Motor neuron (in vitro differentiated cells): ENCODE data around the gene MAPK9. TPM values are rescaled to one million over a fixed set of nuclear protein-coding genes. Genes with fewer than 3 reads are reported as not detected.

Source experiments
- ATAC-seq, 8 experiments: fragments of 200-7000 bp; cut with Tn5 transposase; replicated peaks in 6 of 8; 2 replicates each; pipeline ENCODE4 v1.8.0; 2021; ENCODE audit warnings: mild to moderate bottlenecking in 8 of 8, moderate library complexity in 8 of 8
- H3K27ac ChIP-seq, 2 donors: fragments of 250-450 bp; sonication (Bioruptor Pico); 2 replicates each; pipeline ENCODE4 v1.9.0; 2021; ENCODE audit warnings: antibody characterized with exemption in 2 of 2, mild to moderate bottlenecking in 2 of 2, moderate library complexity in 1 of 2
- H3K4me1 ChIP-seq, 2 donors: fragments of 250-450 bp; sonication (Bioruptor Pico); replicated peaks in 1 of 2; 2 replicates each; pipeline ENCODE4 v1.6.1; 2021; ENCODE audit warnings: antibody characterized with exemption in 2 of 2, mild to moderate bottlenecking in 2 of 2, moderate library complexity in 1 of 2
- H3K4me3 ChIP-seq, 5 donors: fragments of 250-450 bp; sonication (Bioruptor Pico); 2 replicates each; pipeline ENCODE4 v1.9.0; 2021; ENCODE audit warnings: antibody characterized with exemption in 5 of 5, mild to moderate bottlenecking in 5 of 5, moderate library complexity in 4 of 5
- WGBS, 10 experiments: fragments of 450-650 bp; shearing (Covaris generic); methylation state at CpG; one replicate each; pipeline ENCODE4 v1.0.0; 2022; 5-methylcytosine and 5-hydroxymethylcytosine counted together
- in situ Hi-C, 9 experiments: fragments of 400-800 bp; cut with MboI; loops; one replicate each; pipeline ENCODE4 v1.15.0; 2021; ENCODE audit warnings: low sequenced_read_pairs in 9 of 9, low pct_unique_long_range_greater_than_20kb in 2 of 9; ENCODE audit not compliant: unreplicated experiment in 9 of 9
- total RNA-seq, 8 experiments: library from RNA; unstranded; fragments of 300-600 nt; gene quantifications; 2 replicates each; pipeline versions ENCODE4 v1.2.3 to v1.2.4, GENCODE V29; 2022

MAPK9 gene
- total RNA-seq, 8 experiments from 2014 or later = 11.3 to 31.3 (median 23.6) TPM

DNA sequence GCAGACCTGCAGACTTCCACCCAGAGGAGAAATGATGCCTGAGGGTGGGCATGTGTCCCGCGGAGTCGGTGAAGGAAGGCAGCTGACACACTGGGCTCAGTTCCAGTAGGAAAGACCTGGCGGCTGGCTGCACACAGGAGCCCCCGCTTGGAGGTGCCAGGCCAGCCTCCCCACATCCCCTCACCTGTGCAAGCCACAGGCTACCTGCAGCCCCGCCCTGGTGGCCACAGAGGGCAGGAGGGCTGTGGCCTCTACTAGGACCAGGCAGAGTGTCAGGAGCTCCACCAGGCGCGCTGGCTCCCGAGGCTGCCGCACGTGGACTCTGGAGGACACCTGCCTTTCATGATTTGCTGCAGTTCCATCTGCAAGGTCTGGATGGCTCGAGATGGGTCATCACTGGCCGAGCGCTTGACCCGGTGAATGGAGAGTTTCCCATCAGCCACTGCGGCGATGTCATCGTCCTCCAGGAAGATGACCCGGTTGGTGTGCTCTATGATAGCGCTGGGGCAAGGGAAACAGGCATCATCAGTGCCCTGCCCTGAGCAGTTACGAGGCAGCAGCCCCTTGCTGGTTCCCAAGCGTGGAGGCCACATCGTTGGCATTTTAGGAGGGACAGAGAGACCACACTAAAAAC lies 26.7 kb upstream of the MAPK9 start:
- 80 to 100% (median 98%) methylated on average over 1 to 8 of the region's 23 CpGs; no CpG with 5 or more reads in 4 of the 10 experiments for WGBS, 10 experiments
- Histone ChIP-seq H3K4me3 (no peak overlapping the region), H3K4me1 (peaks cover 10 to 12% of the 10 kb centered on the region in 2 donors), H3K27ac (no peak overlapping the region)
- in situ Hi-C loops = loop anchor here in 1 of 9 experiments (25.0 kb wide), 1 partner anchor 144 kb away; no protein-coding TSS in a partner anchor
- no peak for ATAC-seq

DNA sequence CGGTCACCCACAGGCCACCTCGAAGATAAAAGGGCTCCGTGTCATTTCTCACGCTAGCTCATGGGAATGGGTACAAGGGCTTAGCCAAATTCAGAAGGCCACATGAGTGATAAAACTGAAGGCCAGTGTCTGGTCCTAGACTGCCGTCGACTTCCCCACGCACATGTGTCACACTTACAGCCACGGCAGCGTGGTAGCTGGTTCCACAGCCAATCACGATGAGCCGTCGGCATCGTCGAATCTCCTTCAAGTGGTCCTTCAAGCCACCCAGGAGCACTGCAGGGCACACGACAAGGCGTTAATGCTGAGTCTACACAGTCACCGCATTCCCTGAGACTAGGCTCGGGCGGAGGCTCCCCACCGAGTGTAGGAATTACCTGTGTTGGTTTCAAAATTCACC lies 24.7 kb upstream of the MAPK9 start:
- 73 to 100% (median 89%) methylated on average over 1 to 14 of the region's 20 CpGs; no CpG with 5 or more reads in 2 of the 10 experiments for whole genome bisulfite sequencing, 10 experiments
- H3K4me3 ChIP-seq = no peak overlapping the region
- in situ Hi-C loops = loop anchor here in 1 of 9 experiments (25.0 kb wide), 1 partner anchor 146 kb away; no protein-coding TSS in a partner anchor
- H3K27ac ChIP-seq = no peak overlapping the region
- peaks cover 0 to 6% of the 10 kb centered on the region in 2 donors for H3K4me1 ChIP-seq
- no peak for ATAC-seq

DNA sequence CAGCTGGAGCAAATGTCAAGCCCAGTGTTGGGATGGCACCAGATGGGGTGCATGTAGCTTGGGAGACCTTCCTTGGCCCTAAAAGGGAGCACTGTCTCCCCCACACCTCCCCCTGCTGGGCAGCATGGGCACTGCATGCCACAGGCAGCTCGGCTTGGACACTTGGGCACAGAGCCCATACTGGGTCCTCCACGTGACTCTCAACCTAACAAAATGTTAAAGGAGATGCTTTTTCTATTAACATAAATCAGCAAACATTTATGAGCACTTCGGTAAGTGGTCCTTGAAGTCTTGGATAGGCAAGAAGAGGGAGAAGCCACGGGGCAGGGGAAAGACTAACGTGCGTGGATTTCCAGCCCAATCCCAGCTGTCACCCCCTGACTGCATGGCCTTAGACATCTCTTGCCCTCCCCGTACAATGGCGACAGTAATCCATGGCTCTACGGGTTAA lies 23.9 kb upstream of the MAPK9 start:
- Histone ChIP-seq H3K4me1 (peaks cover 0 to 6% of the 10 kb centered on the region in 2 donors), H3K27ac (no peak overlapping the region), H3K4me3 (no peak overlapping the region)
- peak in 3 of 8 experiments; percentile 65 to 97 (median 82) for ATAC-seq
- WGBS, 10 experiments = 74 to 100% (median 97%) methylated on average over 2 to 8 of the region's 9 CpGs; no CpG with 5 or more reads in 2 of the 10 experiments
- in situ Hi-C loops = loop anchor here in 1 of 9 experiments (25.0 kb wide), 1 partner anchor 147 kb away; no protein-coding TSS in a partner anchor

DNA sequence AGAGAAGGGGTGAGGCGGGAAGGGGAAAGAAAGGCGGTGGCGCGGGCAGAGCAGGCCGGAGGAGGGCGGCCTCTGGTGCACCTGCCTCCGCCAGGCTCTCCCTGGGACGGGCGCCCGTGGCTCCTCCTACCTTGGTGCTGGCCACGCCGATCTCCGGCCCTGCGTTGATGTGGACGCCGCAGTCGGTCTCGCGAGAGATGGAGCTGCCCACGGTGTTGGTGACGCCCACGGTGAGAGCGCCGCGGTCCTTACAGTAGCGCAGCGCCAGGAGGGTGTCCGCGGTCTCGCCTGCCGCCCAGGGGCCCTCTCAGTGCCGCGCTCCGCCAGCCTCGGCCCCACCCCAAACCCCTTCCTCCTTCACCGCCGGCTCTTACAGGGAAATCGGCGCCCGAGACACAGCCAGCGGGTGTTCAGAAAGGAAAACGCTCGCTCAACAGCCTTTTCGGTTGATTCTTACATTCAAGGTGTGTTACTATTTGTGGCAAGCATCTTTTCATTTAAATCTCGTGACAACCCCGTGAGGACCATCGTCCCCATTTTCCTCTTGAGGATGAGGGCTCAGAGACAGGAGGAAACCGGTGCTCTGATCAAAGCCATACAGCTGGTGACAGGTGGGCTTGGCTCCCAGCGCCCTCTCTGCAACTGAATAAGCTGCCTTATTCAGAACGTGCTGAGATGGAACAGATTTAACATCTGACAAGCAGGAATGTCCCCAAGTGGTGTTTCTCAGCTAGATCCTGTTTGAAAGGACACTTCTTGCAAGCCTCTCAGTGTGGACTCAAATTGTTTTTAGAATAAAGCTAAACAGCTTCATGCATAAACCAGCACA lies 22.0 kb upstream of the MAPK9 start:
- WGBS, 10 experiments = 10 to 100% (median 81%) methylated on average over 1 to 20 of the region's 50 CpGs; no CpG with 5 or more reads in 2 of the 10 experiments
- in situ Hi-C loops = loop anchor here in 1 of 9 experiments (25.0 kb wide), 1 partner anchor 148 kb away; no protein-coding TSS in a partner anchor
- peaks cover 0 to 6% of the 10 kb centered on the region in 2 donors for H3K4me1 ChIP-seq
- peak in 2 of 8 experiments; percentile 61 to 99 for ATAC-seq
- peak overlapping the region in 1 of 2 donors; percentile 86 for H3K27ac ChIP-seq
- H3K4me3 ChIP-seq = peak overlapping the region in 2 of 5 donors; percentile 33 to 36

DNA sequence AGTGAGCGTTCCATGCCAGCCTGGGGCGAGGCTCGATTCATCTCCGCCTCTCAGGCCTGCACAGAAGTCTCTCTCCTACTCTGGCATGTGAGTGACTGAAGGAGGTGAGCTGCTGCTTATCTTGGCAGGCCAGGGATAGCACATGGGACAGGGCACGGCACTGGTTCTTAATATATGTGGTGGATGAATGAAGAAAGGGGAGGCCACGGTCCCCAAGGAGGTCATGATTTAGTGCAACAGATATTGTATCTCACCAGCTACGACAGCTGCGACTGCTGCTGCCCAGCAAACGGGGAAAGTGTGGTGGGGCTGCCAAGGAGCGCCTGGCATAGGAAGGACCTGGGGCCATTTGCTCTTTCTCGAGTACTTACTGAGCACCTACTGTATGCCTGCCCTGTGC lies 19.3 kb upstream of the MAPK9 start:
- Histone ChIP-seq H3K27ac (no peak overlapping the region), H3K4me1 (peaks cover 0 to 6% of the 10 kb centered on the region in 2 donors), H3K4me3 (no peak overlapping the region)
- in situ Hi-C loops = loop anchor here in 1 of 9 experiments (25.0 kb wide), 1 partner anchor 151 kb away; no protein-coding TSS in a partner anchor
- 80 to 94% (median 93%) methylated on average over 1 to 10 of the region's 11 CpGs; no CpG with 5 or more reads in 7 of the 10 experiments for WGBS, 10 experiments
- ATAC-seq = no peak

DNA sequence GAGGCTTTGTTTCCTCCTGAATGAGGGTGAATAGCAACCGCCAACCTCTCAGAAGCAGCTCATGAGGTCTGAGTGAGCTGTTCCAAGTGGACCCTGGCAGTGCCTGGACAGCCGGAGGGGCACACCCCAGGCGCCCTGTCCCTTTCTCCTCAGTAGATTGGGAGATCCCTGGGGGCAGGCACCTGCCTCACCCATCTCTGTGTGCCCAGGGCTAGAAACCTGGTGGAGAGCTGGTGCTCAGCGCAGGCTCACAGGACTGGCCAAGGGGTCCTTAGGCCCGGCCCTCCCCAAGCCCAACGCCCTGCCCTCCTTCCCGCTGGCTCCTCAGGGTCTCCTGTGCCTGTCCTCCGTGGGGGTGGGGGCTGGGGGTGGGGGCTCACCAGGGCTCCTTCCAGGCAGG lies 14.9 kb upstream of the MAPK9 start:
- no peaks in the 10 kb centered on the region for H3K4me1 ChIP-seq
- ATAC-seq = no peak
- in situ Hi-C loops = loop anchor here in 1 of 9 experiments (25.0 kb wide), 1 partner anchor 156 kb away; no protein-coding TSS in a partner anchor
- WGBS, 10 experiments = 80 to 100% methylated on average over 1 of the region's 8 CpGs; no CpG with 5 or more reads in 8 of the 10 experiments
- no peak overlapping the region for H3K4me3 ChIP-seq
- H3K27ac ChIP-seq = no peak overlapping the region

DNA sequence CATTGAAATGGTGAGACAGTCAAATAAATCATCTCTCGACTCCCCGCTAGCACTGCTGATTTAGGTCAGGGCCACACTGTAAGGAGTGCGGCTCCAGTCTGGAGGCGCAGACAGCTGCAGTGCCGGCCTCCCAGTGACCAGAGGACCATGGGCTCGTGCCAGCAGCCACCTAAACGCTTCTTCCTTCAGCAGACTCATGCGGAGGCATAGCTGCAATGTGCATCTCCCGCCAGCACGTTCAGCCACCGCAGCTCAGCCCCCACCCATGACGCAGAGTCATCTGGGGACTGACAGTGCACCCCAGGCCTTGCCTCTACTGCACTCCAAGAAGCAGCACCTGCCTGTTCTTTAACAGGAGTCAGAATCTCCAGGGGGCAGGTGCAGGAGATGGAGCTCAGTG lies 13.6 kb upstream of the MAPK9 start:
- 83 to 100% (median 93%) methylated on average over 1 to 6 of the region's 12 CpGs; no CpG with 5 or more reads in 6 of the 10 experiments for WGBS, 10 experiments
- no peak overlapping the region for H3K27ac ChIP-seq
- no peaks in the 10 kb centered on the region for H3K4me1 ChIP-seq
- no peak overlapping the region for H3K4me3 ChIP-seq
- ATAC-seq = no peak
- in situ Hi-C loops = loop anchor here in 1 of 9 experiments (25.0 kb wide), 1 partner anchor 157 kb away; no protein-coding TSS in a partner anchor

DNA sequence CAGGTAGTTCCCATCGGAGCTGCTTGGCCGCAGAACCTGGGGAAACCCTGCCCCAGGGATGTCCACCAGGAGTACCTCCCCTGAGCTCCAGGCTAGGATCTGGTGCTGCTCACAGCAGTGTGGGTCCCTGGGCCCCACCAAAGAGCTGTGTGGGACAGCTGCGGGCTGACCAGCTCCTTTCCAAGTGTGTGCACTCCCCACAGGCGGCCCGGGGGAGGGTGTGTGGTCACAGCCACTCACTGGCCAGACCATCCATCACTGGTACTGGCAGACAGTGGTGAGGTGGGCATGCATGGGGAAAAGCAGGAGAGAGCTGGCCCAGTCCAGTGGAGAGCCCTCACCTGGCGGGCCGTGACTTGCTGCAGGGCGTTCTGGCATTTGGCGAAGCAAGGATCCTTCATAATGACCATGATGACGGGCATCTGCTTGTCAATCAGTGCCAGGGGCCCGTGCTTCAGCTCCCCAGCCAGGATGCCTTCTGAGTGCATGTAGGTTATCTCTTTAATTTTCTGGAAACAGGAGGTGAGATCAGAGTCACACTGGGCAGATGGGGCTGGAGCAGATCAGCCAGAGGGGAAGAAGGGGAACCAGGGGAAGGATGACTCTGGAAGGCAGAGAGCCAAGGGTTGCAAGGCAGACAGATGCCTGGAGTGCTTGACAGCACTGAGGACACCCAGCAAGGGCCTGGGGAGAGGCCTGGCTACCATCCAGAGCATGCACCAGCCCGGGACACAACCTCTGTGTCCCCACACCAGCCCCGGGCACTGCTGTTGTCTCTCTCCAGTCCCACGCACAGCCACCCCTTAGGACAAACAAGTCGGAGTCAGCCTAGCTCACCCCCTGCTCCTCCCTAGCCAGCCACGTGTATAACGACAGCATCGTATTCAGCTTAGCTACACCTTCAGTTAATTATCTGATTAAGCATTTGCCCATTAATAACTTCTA lies 12.8 kb upstream of the MAPK9 start:
- Histone ChIP-seq H3K4me1 (no peaks in the 10 kb centered on the region), H3K4me3 (no peak overlapping the region), H3K27ac (no peak overlapping the region)
- no peak for ATAC-seq
- WGBS, 10 experiments = 75 to 100% (median 99%) methylated on average over 1 to 8 of the region's 18 CpGs; no CpG with 5 or more reads in 6 of the 10 experiments
- in situ Hi-C loops = loop anchor here in 1 of 9 experiments (25.0 kb wide), 1 partner anchor 158 kb away; no protein-coding TSS in a partner anchor

DNA sequence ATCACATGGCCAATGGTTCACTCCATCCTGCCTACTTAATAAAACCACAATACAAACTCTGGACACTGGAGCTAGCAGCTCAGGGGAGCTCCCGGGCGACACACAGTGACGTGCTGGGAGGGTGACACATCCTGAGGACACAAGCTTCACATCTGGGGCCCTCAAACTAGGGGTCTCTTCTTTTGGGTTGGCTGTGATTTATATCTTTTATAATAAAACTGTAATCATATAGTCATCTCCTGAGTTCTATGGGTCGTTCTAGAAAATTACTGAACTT lies 12.1 kb upstream of the MAPK9 start:
- in situ Hi-C loops = loop anchor here in 1 of 9 experiments (25.0 kb wide), 1 partner anchor 158 kb away; no protein-coding TSS in a partner anchor
- Histone ChIP-seq H3K4me3 (no peak overlapping the region), H3K4me1 (no peaks in the 10 kb centered on the region), H3K27ac (no peak overlapping the region)
- no peak for ATAC-seq
- WGBS, 10 experiments = 89 to 96% (median 93%) methylated on average over 3 to 4 of the region's 4 CpGs; no CpG with 5 or more reads in 5 of the 10 experiments

DNA sequence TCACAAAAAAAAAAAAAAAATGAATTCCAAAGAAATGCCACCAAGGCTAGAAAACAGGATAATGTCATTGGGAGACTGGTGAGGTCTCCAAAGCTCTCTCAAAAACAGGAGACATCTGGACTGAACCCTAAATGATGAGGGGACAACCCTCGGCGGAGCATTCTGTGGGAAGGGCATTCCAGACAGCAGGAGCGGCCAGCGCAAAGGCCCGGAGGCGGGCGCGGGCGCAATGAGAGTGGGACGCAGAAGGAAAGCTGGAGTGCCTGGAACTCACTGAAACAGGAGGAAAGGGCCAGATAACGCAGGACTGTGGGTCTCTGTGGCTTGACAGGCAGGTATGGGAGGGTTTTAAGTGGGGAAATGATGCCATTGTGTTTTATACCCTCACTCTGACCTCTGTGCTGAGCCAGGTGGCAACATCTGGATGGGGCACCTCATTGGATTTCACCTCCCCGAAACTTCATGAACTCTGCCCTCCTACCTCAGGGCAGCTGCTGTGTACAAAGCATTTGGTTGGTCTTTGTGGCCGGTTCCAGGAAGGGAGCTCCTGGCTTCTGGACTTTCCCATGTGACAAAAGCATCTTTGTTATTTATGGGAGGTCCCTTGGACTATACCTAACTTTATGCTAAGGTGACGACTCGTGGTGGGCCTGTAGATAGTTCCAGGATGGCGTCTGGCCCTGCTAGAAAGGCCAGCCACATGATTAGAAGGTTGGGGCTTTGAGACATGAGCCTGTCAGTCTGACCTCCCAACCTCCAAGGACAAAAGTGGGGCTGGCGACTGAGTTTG lies 11.5 kb upstream of the MAPK9 start:
- in situ Hi-C loops = loop anchor here in 1 of 9 experiments (25.0 kb wide), 1 partner anchor 159 kb away; no protein-coding TSS in a partner anchor

DNA sequence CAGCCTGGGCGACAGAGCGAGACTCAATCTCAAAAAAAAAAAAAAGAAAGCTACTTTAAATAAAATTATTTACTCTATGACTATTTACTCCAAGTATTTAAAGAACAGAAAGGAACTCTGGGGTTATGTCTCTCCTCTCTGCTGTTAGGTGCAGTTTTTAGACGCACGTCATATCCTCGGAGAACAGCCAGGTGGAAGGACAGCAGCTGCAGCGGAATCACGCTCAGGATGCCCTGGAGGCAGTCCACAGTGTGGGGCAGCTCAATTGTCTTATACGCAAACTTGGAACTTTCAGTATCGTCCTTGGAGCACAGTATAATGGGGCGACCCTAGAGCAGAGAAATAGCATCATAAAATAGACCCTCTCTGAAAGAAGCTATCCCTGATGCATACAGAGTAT lies 10.4 kb upstream of the MAPK9 start:
- ATAC-seq = no peak
- Histone ChIP-seq H3K4me3 (no peak overlapping the region), H3K4me1 (no peaks in the 10 kb centered on the region), H3K27ac (no peak overlapping the region)
- in situ Hi-C loops = loop anchor here in 1 of 9 experiments (25.0 kb wide), 1 partner anchor 160 kb away; no protein-coding TSS in a partner anchor
- 80 to 100% (median 96%) methylated on average over 1 to 10 of the region's 10 CpGs; no CpG with 5 or more reads in 2 of the 10 experiments for WGBS, 10 experiments

More for the DNA sequence above, 11.5 kb upstream of the MAPK9 start:
- WGBS, 10 experiments = 57 to 100% (median 96%) methylated on average over 1 to 11 of the region's 17 CpGs; no CpG with 5 or more reads in 3 of the 10 experiments
- H3K4me1 ChIP-seq = no peaks in the 10 kb centered on the region
- no peak overlapping the region for H3K4me3 ChIP-seq
- H3K27ac ChIP-seq = no peak overlapping the region
- no peak for ATAC-seq
